Renal cortex interstitium (tissue), 3 donors: ENCODE measurements around the gene LZIC. TPM values are rescaled to one million over a fixed set of nuclear protein-coding genes. Genes with fewer than 3 reads are reported as not detected.

Source experiments
- polyA plus RNA-seq, 3 donors: library from polyadenylated mRNA; unstranded; fragments of 120-200 nt; gene quantifications; one replicate each; pipeline ENCODE4 v1.2.1, GENCODE V29; 2013; ENCODE audit not compliant: insufficient read length in 3 of 3

The LZIC gene
- polyA plus RNA-seq, 3 donors: 65.1 to 78.4 (median 66.7) TPM

Other genes starting within 250 kb of the LZIC start
- gene CLSTN1, start 119.4 kb downstream of the LZIC start, polyA plus RNA-seq: 100 to 1,000 TPM; 133 to 166 (median 157) TPM
- 10 to 100 TPM; 28.5 to 35.9 (median 35.3) TPM for gene CTNNBIP1, start 33.1 kb downstream of the LZIC start, polyA plus RNA-seq
- gene NMNAT1, start 84 bp upstream of the LZIC start, polyA plus RNA-seq: 10 to 100 TPM; 21.5 to 23.9 (median 22.0) TPM
- 10 to 100 TPM; 20.1 to 29.3 (median 22.3) TPM for gene RBP7, start 53.8 kb upstream of the LZIC start, polyA plus RNA-seq
- 10 to 100 TPM; 50.7 to 59.1 (median 55.0) TPM for gene UBE4B, start 89.6 kb upstream of the LZIC start, polyA plus RNA-seq